H1 (cell line): ENCODE results near the gene SGK2. TPM values are rescaled to one million over a fixed set of nuclear protein-coding genes. Genes with fewer than 3 reads are reported as not detected.

Source experiments
- CTCF ChIA-PET: fragments of 300-600 bp; sonication (Branson Sonifier 250); formaldehyde crosslinking; loops from one replicate; lab custom pipeline; 2021; ENCODE audit not compliant: partially characterized antibody; lab: Charles Lee
- POLR2A ChIA-PET: fragments of 300-600 bp; sonication (Branson Sonifier 250); formaldehyde crosslinking; loops from one replicate; lab custom pipeline; 2021; ENCODE audit warnings: inconsistent platforms; ENCODE audit not compliant: partially characterized antibody; lab: Charles Lee
- DNase-seq, 2 experiments: peaks; one replicate each; pipeline versions ENCODE4 v3.0.0 to v3.0.0-alpha.2; 2010 to 2022; ENCODE audit warnings: low spot score in 2 of 2, low read depth in 1 of 2, mixed read lengths in 1 of 2
- FAIRE-seq: peaks from 2 replicates; lab custom pipeline; 2011; peaks lifted over from hg19 to GRCh38; lab: Jason Lieb, UNC
- H2AFZ ChIP-seq: 2 replicates; pipeline ENCODE4 v1.8.1; 2012; ENCODE audit warnings: low read length, inconsistent platforms
- H2AK5ac ChIP-seq: 2 replicates; pipeline ENCODE4 v1.6.1; 2013; ENCODE audit warnings: low read depth, low read length
- H2BK120ac ChIP-seq: replicated peaks from 2 replicates; pipeline ENCODE3; 2013; ENCODE audit warnings: low read depth, low read length, inconsistent platforms
- H2BK12ac ChIP-seq: 2 replicates; pipeline ENCODE4 v1.6.1; 2013; ENCODE audit warnings: low read depth, low read length
- H2BK15ac ChIP-seq: 2 replicates; pipeline ENCODE4 v1.6.1; 2013; ENCODE audit warnings: low read length
- H2BK20ac ChIP-seq: 2 replicates; pipeline ENCODE4 v1.6.1; 2013; ENCODE audit warnings: low read length
- H2BK5ac ChIP-seq: 2 replicates; pipeline ENCODE4 v1.6.1; 2013; ENCODE audit warnings: low read depth, low read length
- H3K14ac ChIP-seq: 2 replicates; pipeline ENCODE4 v1.6.1; 2013; ENCODE audit warnings: inconsistent platforms; ENCODE audit not compliant: insufficient read length
- H3K18ac ChIP-seq: 2 replicates; pipeline ENCODE4 v1.6.1; 2013; ENCODE audit warnings: low read length; ENCODE audit errors: extremely low read depth
- H3K23ac ChIP-seq: 2 replicates; pipeline ENCODE4 v1.6.1; 2013; ENCODE audit warnings: inconsistent platforms; ENCODE audit not compliant: insufficient read length
- H3K23me2 ChIP-seq: 2 replicates; pipeline ENCODE4 v1.6.1; 2013; ENCODE audit warnings: low read depth, low read length
- H3K27ac ChIP-seq: 2 replicates; pipeline ENCODE4 v1.6.1; 2011; ENCODE audit warnings: low read depth, low read length, inconsistent platforms
- H3K27me3 ChIP-seq, 4 experiments: replicated peaks in 1 of 4; 1 replicate in 1 of 4; 2 replicates in 3 of 4; pipeline versions ENCODE4 v1.6.1 to v1.8.1; 2011 to 2013; ENCODE audit warnings: low read length in 3 of 4, mild to moderate bottlenecking in 3 of 4, inconsistent platforms in 2 of 4, mixed read lengths in 2 of 4, moderate library complexity in 1 of 4; ENCODE audit not compliant: control insufficient read depth in 3 of 4, insufficient read depth in 3 of 4; ENCODE audit errors: extremely low read depth in 1 of 4
- H3K36me3 ChIP-seq, 4 experiments: 2 replicates each; pipeline versions ENCODE4 v1.6.1 to v1.8.1; 2011 to 2013; ENCODE audit warnings: mild to moderate bottlenecking in 4 of 4, low read length in 3 of 4, moderate library complexity in 2 of 4, control low read depth in 1 of 4, inconsistent platforms in 1 of 4; ENCODE audit not compliant: insufficient read depth in 4 of 4, control insufficient read depth in 2 of 4
- H3K4ac ChIP-seq: replicated peaks from 2 replicates; pipeline ENCODE3; 2013; ENCODE audit warnings: low read length, low read depth, mixed read lengths, inconsistent platforms; ENCODE audit not compliant: insufficient read length
- H3K4me1 ChIP-seq, 4 experiments: replicated peaks in 1 of 4; 1 replicate in 1 of 4; 2 replicates in 3 of 4; pipeline versions ENCODE4 v1.6.1 to v1.8.1; 2011 to 2013; ENCODE audit warnings: low read length in 3 of 4, inconsistent platforms in 2 of 4, mixed read lengths in 1 of 4; ENCODE audit not compliant: insufficient read depth in 4 of 4, control insufficient read depth in 3 of 4
- H3K4me2 ChIP-seq, 2 experiments: 2 replicates each; pipeline versions ENCODE4 v1.6.1 to v1.8.1; 2011 to 2013; ENCODE audit warnings: low read depth in 2 of 2, low read length in 2 of 2, control low read depth in 1 of 2, inconsistent platforms in 1 of 2, mild to moderate bottlenecking in 1 of 2; ENCODE audit not compliant: insufficient read depth in 1 of 2
- H3K4me3 ChIP-seq, 4 experiments: fragments of 200-600, 300-600 bp in 1 of 4; sonication (generic), shearing (Covaris generic), sonication (Bioruptor Twin) in 1 of 4; 2 replicates each; pipeline versions ENCODE4 v1.5.1 to v1.8.1; 2011 to 2016; ENCODE audit warnings: low read length in 4 of 4, low read depth in 3 of 4, control low read depth in 2 of 4, inconsistent platforms in 2 of 4, mild to moderate bottlenecking in 2 of 4, mixed read lengths in 1 of 4, moderate library complexity in 1 of 4; ENCODE audit not compliant: insufficient read depth in 2 of 4; ENCODE audit errors: extremely low read depth in 1 of 4
- H3K56ac ChIP-seq: replicated peaks from 2 replicates; pipeline ENCODE3; 2013; ENCODE audit warnings: low read depth, mild to moderate bottlenecking, mixed read lengths, low read length, inconsistent platforms; ENCODE audit not compliant: insufficient read length
- H3K79me1 ChIP-seq: 2 replicates; pipeline ENCODE4 v1.6.1; 2013; ENCODE audit warnings: low read depth, low read length, control low read depth
- H3K79me2 ChIP-seq, 2 experiments: 2 replicates each; pipeline versions ENCODE4 v1.6.1 to v1.8.1; 2012 to 2013; ENCODE audit warnings: low read length in 2 of 2, mild to moderate bottlenecking in 2 of 2, inconsistent platforms in 1 of 2; ENCODE audit not compliant: insufficient read depth in 2 of 2, control insufficient read depth in 1 of 2
- H3K9ac ChIP-seq, 4 experiments: replicated peaks in 1 of 4; 1 replicate in 1 of 4; 2 replicates in 3 of 4; pipeline versions ENCODE4 v1.6.1 to v1.8.1; 2011 to 2013; ENCODE audit warnings: low read depth in 3 of 4, low read length in 3 of 4, control low read depth in 2 of 4, mild to moderate bottlenecking in 2 of 4, moderate library complexity in 2 of 4, inconsistent platforms in 1 of 4; ENCODE audit errors: extremely low read depth in 1 of 4
- H3K9me3 ChIP-seq, 2 experiments: 2 replicates each; pipeline versions ENCODE4 v1.6.1 to v1.8.1; 2012 to 2013; ENCODE audit warnings: mild to moderate bottlenecking in 2 of 2, moderate library complexity in 2 of 2, control low read depth in 1 of 2, inconsistent platforms in 1 of 2, low read depth in 1 of 2, low read length in 1 of 2, mixed read lengths in 1 of 2; ENCODE audit not compliant: insufficient read depth in 2 of 2
- H4K20me1 ChIP-seq, 2 experiments: replicated peaks in 1 of 2; 2 replicates each; pipeline versions ENCODE3 to v1.8.1; 2011 to 2013; ENCODE audit warnings: inconsistent platforms in 2 of 2, low read length in 2 of 2, mild to moderate bottlenecking in 1 of 2; ENCODE audit not compliant: insufficient read depth in 2 of 2, control insufficient read depth in 1 of 2
- H4K5ac ChIP-seq: 2 replicates; pipeline ENCODE4 v1.6.1; 2013; ENCODE audit warnings: low read length, low read depth, mixed read lengths, inconsistent platforms; ENCODE audit not compliant: insufficient read length
- H4K8ac ChIP-seq: 2 replicates; pipeline ENCODE4 v1.8.0; 2013; ENCODE audit warnings: mild to moderate bottlenecking, moderate library complexity, low read length, inconsistent platforms; ENCODE audit not compliant: insufficient read depth; ENCODE audit errors: extremely low read depth
- H4K91ac ChIP-seq: replicated peaks from 2 replicates; pipeline ENCODE3; 2013; ENCODE audit warnings: low read length, mixed read lengths, inconsistent platforms; ENCODE audit not compliant: insufficient read length
- CTBP2 ChIP-seq: IDR thresholded peaks from 2 replicates; pipeline ENCODE4 v1.7.0; 2011; ENCODE audit warnings: borderline replicate concordance, mild to moderate bottlenecking, moderate library complexity, mixed read lengths, low read length; ENCODE audit not compliant: insufficient read depth, insufficient read length
- KDM1A ChIP-seq: fragments of 200-600, 300-600 bp; sonication (generic); IDR thresholded peaks from 2 replicates; pipeline ENCODE4 v1.7.1; 2016; ENCODE audit warnings: mild to moderate bottlenecking, low read length, borderline replicate concordance
- NRF1 ChIP-seq: IDR thresholded peaks from 2 replicates; pipeline ENCODE4 v1.6.1; 2011; ENCODE audit warnings: mild to moderate bottlenecking, low read depth, low read length, improper control_type of control experiment
- RBBP5 ChIP-seq: IDR thresholded peaks from 2 replicates; pipeline ENCODE4 v1.7.1; 2012; ENCODE audit warnings: low read depth, mild to moderate bottlenecking, inconsistent platforms, low read length, moderate library complexity, borderline replicate concordance
- RFX5 ChIP-seq: IDR thresholded peaks from 2 replicates; pipeline ENCODE4 v1.6.1; 2011; ENCODE audit warnings: low read depth, low read length, improper control_type of control experiment, borderline replicate concordance
- TAF7 ChIP-seq: optimal IDR thresholded peaks from 2 replicates; pipeline ENCODE3; 2011; ENCODE audit warnings: low read depth, mild to moderate bottlenecking, inconsistent platforms, low read length, moderate library complexity, borderline replicate concordance
- WGBS, 2 experiments: shearing (Covaris generic) in 1 of 2; methylation state at CpG; one replicate each; pipeline versions ENCODE4 v1.1.6 to v1.1.7; 2013 to 2015; ENCODE audit warnings: low lambda C conversion rate in 2 of 2, mixed read lengths in 2 of 2, inconsistent platforms in 1 of 2, low coverage in 1 of 2, missing lambda C conversion rate in 1 of 2; ENCODE audit not compliant: insufficient replicate concordance in 2 of 2, insufficient coverage in 1 of 2, insufficient read length in 1 of 2; ENCODE audit errors: extremely low coverage in 1 of 2, missing lambda C conversion rate in 1 of 2; 5-methylcytosine and 5-hydroxymethylcytosine counted together
- polyA plus RNA-seq, 7 experiments: library from polyadenylated mRNA; depleted of rRNA in 3 of 7; stranded (reverse) in 5 of 7; unstranded in 2 of 7; fragments of >200 nt in 5 of 7; fragments of 200-250 nt in 2 of 7; gene quantifications; 1 replicate in 5 of 7; 2 replicates in 1 of 7; 4 replicates in 1 of 7; pipeline versions ENCODE4 v1.2.1 to v1.2.3, GENCODE V29; 2011 to 2013; ENCODE audit warnings: missing spikeins in 2 of 7, mixed read lengths in 2 of 7
- total RNA-seq: library from RNA; stranded (reverse); fragmentation: NEBNext Ultra II Directional; extraction: Animal tissue kit (Norgen Biotek cat#: 25700); gene quantifications from 2 replicates; pipeline ENCODE4 v1.2.1, GENCODE V29; 2021
- TF ChIP-seq, protein P1 (sequence below): IDR thresholded peaks from 2 replicates; pipeline ENCODE4 v1.6.1; 2011; ENCODE audit warnings: low read length, improper control_type of control experiment
- TF ChIP-seq, protein P2 (sequence below), 3 experiments: IDR thresholded peaks; 1 replicate in 2 of 3; 2 replicates in 1 of 3; pipeline versions ENCODE4 v1.5.1 to v1.6.1; 2011; ENCODE audit warnings: low read length in 3 of 3, mild to moderate bottlenecking in 3 of 3, inconsistent platforms in 2 of 3, low read depth in 1 of 3, moderate library complexity in 1 of 3; ENCODE audit not compliant: insufficient read depth in 1 of 3; ENCODE audit errors: control extremely low read depth in 1 of 3

Gene SGK2
- total and polyA plus RNA-seq, 2 of the 8 experiments (the other 6 are each of a cell fraction or from before 2014, with no cell fraction given) = 0.21 TPM; not detected in 1

DNA sequence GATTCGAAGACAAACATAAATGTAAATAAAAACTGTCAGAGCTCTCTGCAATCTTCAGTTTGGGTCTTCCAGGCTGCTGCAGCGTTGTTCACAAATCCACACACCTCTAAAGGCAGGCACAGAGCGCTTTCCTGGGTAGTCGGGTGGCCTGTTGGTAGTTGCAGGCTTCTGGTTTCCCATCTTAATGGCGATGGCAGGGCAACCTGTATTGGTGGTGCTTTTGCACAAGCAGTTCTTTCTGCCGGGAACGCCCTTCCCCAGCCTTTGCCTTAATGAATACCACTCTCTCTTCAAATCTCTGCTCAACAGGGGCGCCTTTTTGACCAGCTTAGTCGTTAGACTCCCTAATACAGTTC lies 31.2 kb downstream of the SGK2 start:
- Histone ChIP-seq H2BK5ac (0 out of 2 replicates have a peak overlapping the region, but pooled peaks have one; percentile 37), H3K4me1 (peaks cover 0 to 2% (median under 1%) of the 10 kb centered on the region in 4 experiments; a peak in 2 of 7 replicates), H3K4ac (peak overlapping the region; percentile 29), H2BK15ac (no peak overlapping the region), H2BK120ac (no peak overlapping the region), H3K79me1 (no peaks in the 10 kb centered on the region), H3K9me3 (no peaks in the 10 kb centered on the region), H2BK20ac (no peak overlapping the region), H3K56ac (peak overlapping the region; percentile 18), H3K18ac (no peak overlapping the region), H4K20me1 (no peaks in the 10 kb centered on the region), H3K79me2 (peaks cover 0 to 5% of the 10 kb centered on the region in 2 experiments; a peak in 2 of 4 replicates), H3K14ac (no peak overlapping the region), H3K23ac (no peak overlapping the region), H3K23me2 (no peaks in the 10 kb centered on the region; the same call in 1 of the 2 replicates), H4K91ac (no peak overlapping the region), H3K27ac (peak overlapping the region; percentile 93; the same call in 1 of the 2 replicates), H3K36me3 (no peaks in the 10 kb centered on the region; a peak in 2 of 8 replicates), H3K4me2 (peak overlapping the region; percentile 69 to 76), H2AFZ (peak overlapping the region; percentile 92), H3K27me3 (no peaks in the 10 kb centered on the region), H4K8ac (no peak overlapping the region), H4K5ac (peak overlapping the region; percentile 14), H2AK5ac (no peak overlapping the region), H2BK12ac (no peak overlapping the region), H3K4me3 (peak overlapping the region; percentile 57 to 81 (median 74)), H3K9ac (peak overlapping the region in 3 of 4 experiments; percentile 38 to 66 (median 44); a peak in 6 of 7 replicates)
- FAIRE-seq (no peak), DNase-seq (peak in 1 of 2 experiments; percentile 50)
- WGBS, 2 experiments = 34% methylated on average over 9 of the region's 9 CpGs; no CpG with 5 or more reads in 1 of the 2 experiments
- TF ChIP-seq, protein P1, sequence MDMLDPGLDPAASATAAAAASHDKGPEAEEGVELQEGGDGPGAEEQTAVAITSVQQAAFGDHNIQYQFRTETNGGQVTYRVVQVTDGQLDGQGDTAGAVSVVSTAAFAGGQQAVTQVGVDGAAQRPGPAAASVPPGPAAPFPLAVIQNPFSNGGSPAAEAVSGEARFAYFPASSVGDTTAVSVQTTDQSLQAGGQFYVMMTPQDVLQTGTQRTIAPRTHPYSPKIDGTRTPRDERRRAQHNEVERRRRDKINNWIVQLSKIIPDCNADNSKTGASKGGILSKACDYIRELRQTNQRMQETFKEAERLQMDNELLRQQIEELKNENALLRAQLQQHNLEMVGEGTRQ = no peak
- TF ChIP-seq NRF1 = no peak
- TF ChIP-seq KDM1A = no peak
- no peak for TF ChIP-seq CTBP2
- no peak for TF ChIP-seq RFX5
- TF ChIP-seq TAF7 = no peak
- TF ChIP-seq, protein P2, sequence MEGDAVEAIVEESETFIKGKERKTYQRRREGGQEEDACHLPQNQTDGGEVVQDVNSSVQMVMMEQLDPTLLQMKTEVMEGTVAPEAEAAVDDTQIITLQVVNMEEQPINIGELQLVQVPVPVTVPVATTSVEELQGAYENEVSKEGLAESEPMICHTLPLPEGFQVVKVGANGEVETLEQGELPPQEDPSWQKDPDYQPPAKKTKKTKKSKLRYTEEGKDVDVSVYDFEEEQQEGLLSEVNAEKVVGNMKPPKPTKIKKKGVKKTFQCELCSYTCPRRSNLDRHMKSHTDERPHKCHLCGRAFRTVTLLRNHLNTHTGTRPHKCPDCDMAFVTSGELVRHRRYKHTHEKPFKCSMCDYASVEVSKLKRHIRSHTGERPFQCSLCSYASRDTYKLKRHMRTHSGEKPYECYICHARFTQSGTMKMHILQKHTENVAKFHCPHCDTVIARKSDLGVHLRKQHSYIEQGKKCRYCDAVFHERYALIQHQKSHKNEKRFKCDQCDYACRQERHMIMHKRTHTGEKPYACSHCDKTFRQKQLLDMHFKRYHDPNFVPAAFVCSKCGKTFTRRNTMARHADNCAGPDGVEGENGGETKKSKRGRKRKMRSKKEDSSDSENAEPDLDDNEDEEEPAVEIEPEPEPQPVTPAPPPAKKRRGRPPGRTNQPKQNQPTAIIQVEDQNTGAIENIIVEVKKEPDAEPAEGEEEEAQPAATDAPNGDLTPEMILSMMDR (IDR thresholded peaks at IDR 0.05; ENCODE audit: control extremely low read depth in 1 of 3, insufficient read depth in 1 of 3, low read depth in 1 of 3, low read length in 3 of 3) = no peak
- no peak for TF ChIP-seq RBBP5
- ChIA-PET POLR2A (interaction anchor here (1.2 to 1.6 kb wide), 5 partner anchors 10 to 135 kb away, joined by 3 to 6 read pairs (median 4); no protein-coding TSS in a partner anchor), CTCF (interaction anchor here (0.9 to 1.6 kb wide), 3 partner anchors 54 to 141 kb away, joined by 3 to 4 read pairs (median 4); no protein-coding TSS in a partner anchor)
